Measurements from ENCODE around the gene RAD1. TPM values are rescaled to one million over a fixed set of nuclear protein-coding genes. Genes with fewer than 3 reads are reported as not detected.
A peak's percentile ranks its signal among the peaks of the same experiment; 100 is the strongest.

Gene RAD1
- 14.4 to 23.1 TPM (median 14.9 TPM) in 3 replicates for polyA plus RNA-seq
- polyA plus RNA-seq (2011; ENCODE audit: low read depth) = 1.7 TPM
- 9.4 and 16.6 TPM in 2 replicates for polyA plus RNA-seq (2011; cell fraction: cytosol; rRNA removed)
- polyA plus RNA-seq (2011; cell fraction: nucleus; rRNA removed) = 11.6 and 12.4 TPM in 2 replicates
- polyA plus RNA-seq (2012; ENCODE audit: low replicate concordance) = 12.8 and 16.2 TPM in 2 replicates
- polyA minus RNA-seq = 9.5 to 15.9 TPM (median 12.2 TPM) in 3 replicates
- polyA minus RNA-seq (2011; cell fraction: cytosol; rRNA and poly(A)+ RNA removed) = 19.2 TPM
- 6.1 and 8.0 TPM in 2 replicates for polyA minus RNA-seq (2011; cell fraction: nucleus; rRNA and poly(A)+ RNA removed)

- peak within 1 kb of the TSS; percentile 91 for H3K9ac ChIP-seq (ENCODE audit: control insufficient read depth, extremely low read depth, insufficient read depth, low read length)
- peak within 1 kb of the TSS; percentile 97 for H2AFZ ChIP-seq (ENCODE audit: control insufficient read depth, low read length)
- H3K79me2 ChIP-seq (ENCODE audit: control insufficient read depth, insufficient read depth, low read length) = peaks cover 60% of the 10 kb centered on the region
- H3K9me3 ChIP-seq (ENCODE audit: control insufficient read depth, low read depth, low read length) = no peaks in the 10 kb centered on the region
- peak within 1 kb of the TSS; percentile 86 for H3K4me2 ChIP-seq (ENCODE audit: control insufficient read depth, extremely low read depth, insufficient read depth, low read depth, low read length)
- no peaks in the 10 kb centered on the region for H3K27me3 ChIP-seq (ENCODE audit: control insufficient read depth, extremely low read depth, insufficient read depth, low read length)
- dilution Hi-C loops (cut with MboI; ENCODE audit: extremely low pct_ligation_motif_present, low sequenced_read_pairs) = no loop called here
- no peaks in the 10 kb centered on the region for H3K9me1 ChIP-seq (ENCODE audit: control insufficient read depth, extremely low read depth, insufficient read depth, low read length)
- FAIRE-seq (no peak), DNase-seq (ENCODE audit: low read depth, low spot score) (no peak)
- H3K4me3 ChIP-seq (ENCODE audit: control insufficient read depth in 2 of 3, extremely low read depth in 1 of 3, insufficient read depth in 2 of 3, low read depth in 1 of 3, low read length in 3 of 3) = peak within 1 kb of the TSS; percentile 85 to 99 (median 86)
- TF ChIP-seq CTCF (optimal IDR thresholded peaks at IDR 0.05 in 1 of 3, IDR thresholded peaks at IDR 0.05 in 1 of 3, conservative IDR thresholded peaks at IDR 0.05 in 1 of 3; ENCODE audit: extremely low read depth in 1 of 3, insufficient read depth in 2 of 3, low read length in 3 of 3) (peak in 1 of 3 experiments; percentile 6), EZH2 (IDR thresholded peaks at IDR 0.05; ENCODE audit: low read length) (no peak)
- peaks cover 11% of the 10 kb centered on the region for H3K4me1 ChIP-seq (ENCODE audit: control insufficient read depth, extremely low read depth, insufficient read depth, low read length)
- H3K27ac ChIP-seq (ENCODE audit: control insufficient read depth, insufficient read depth, low read length) = peak within 1 kb of the TSS; percentile 82
- H4K20me1 ChIP-seq (ENCODE audit: control insufficient read depth, extremely low read depth, insufficient read depth, low read length) = no peaks in the 10 kb centered on the region
- peaks cover 5 to 7% of the 10 kb centered on the region in 2 experiments for H3K36me3 ChIP-seq (ENCODE audit: control insufficient read depth in 2 of 2, extremely low read depth in 1 of 2, insufficient read depth in 2 of 2, low read length in 2 of 2)
Measured at GRCh38 chr5:34915139-34915855, at the start of gene RAD1, which contains the start of gene BRIX1. Gene RAD1 (minus strand): TSS chr5:34915504. CDS start chr5:34914892, 612 bp downstream. Gene BRIX1 (plus strand): TSS chr5:34915711. CDS start chr5:34915739, 28 bp downstream.

GRCh38 chr5:34959323-34959722 lies 44.0 kb upstream of the RAD1 start:
- H3K36me3 ChIP-seq (ENCODE audit: control insufficient read depth in 2 of 2, extremely low read depth in 1 of 2, insufficient read depth in 2 of 2, low read length in 2 of 2) = no peaks in the 10 kb centered on the region
- H3K9me3 ChIP-seq (ENCODE audit: control insufficient read depth, low read depth, low read length) = no peaks in the 10 kb centered on the region
- peaks cover 6% of the 10 kb centered on the region for H3K4me1 ChIP-seq (ENCODE audit: control insufficient read depth, extremely low read depth, insufficient read depth, low read length)
- H3K9ac ChIP-seq (ENCODE audit: control insufficient read depth, extremely low read depth, insufficient read depth, low read length) = no peak overlapping the region
- TF ChIP-seq CTCF (optimal IDR thresholded peaks at IDR 0.05 in 1 of 3, IDR thresholded peaks at IDR 0.05 in 1 of 3, conservative IDR thresholded peaks at IDR 0.05 in 1 of 3; ENCODE audit: extremely low read depth in 1 of 3, insufficient read depth in 2 of 3, low read length in 3 of 3) (no peak), EZH2 (IDR thresholded peaks at IDR 0.05; ENCODE audit: low read length) (no peak)
- H3K9me1 ChIP-seq (ENCODE audit: control insufficient read depth, extremely low read depth, insufficient read depth, low read length) = peaks cover 2% of the 10 kb centered on the region
- H3K79me2 ChIP-seq (ENCODE audit: control insufficient read depth, insufficient read depth, low read length) = no peaks in the 10 kb centered on the region
- FAIRE-seq (peak; percentile 57), DNase-seq (ENCODE audit: low read depth, low spot score) (no peak)
- no peak overlapping the region for H3K4me2 ChIP-seq (ENCODE audit: control insufficient read depth, extremely low read depth, insufficient read depth, low read depth, low read length)
- H3K4me3 ChIP-seq (ENCODE audit: control insufficient read depth in 2 of 3, extremely low read depth in 1 of 3, insufficient read depth in 2 of 3, low read depth in 1 of 3, low read length in 3 of 3) = no peak overlapping the region
- no peak overlapping the region for H3K27ac ChIP-seq (ENCODE audit: control insufficient read depth, insufficient read depth, low read length)
- H4K20me1 ChIP-seq (ENCODE audit: control insufficient read depth, extremely low read depth, insufficient read depth, low read length) = no peaks in the 10 kb centered on the region
- H3K27me3 ChIP-seq (ENCODE audit: control insufficient read depth, extremely low read depth, insufficient read depth, low read length) = no peaks in the 10 kb centered on the region
- H2AFZ ChIP-seq (ENCODE audit: control insufficient read depth, low read length) = no peak overlapping the region
- dilution Hi-C loops (cut with MboI; ENCODE audit: extremely low pct_ligation_motif_present, low sequenced_read_pairs) = no loop called here

Data from keratinocyte (primary cell).